Activated T-cell treated with anti-CD3 and anti-CD28 coated beads, Interleukin-2, amount 50 U/mL, for 24 hours (primary cell): ENCODE measurements around the gene TEX22.
A peak's percentile ranks its signal among the peaks of the same experiment; 100 is the strongest.

Experiments used
- DNase-seq: peaks from one replicate; pipeline ENCODE4 v3.0.0-alpha.2; 2020
- H3K27ac Mint-ChIP-seq: 2 replicates; pipeline ENCODE4 v1.8.0; 2020; ENCODE audit warnings: mild to moderate bottlenecking, mixed read lengths
- H3K27me3 Mint-ChIP-seq: 2 replicates; pipeline ENCODE4 v1.8.0; 2020; ENCODE audit warnings: mixed read lengths
- H3K36me3 Mint-ChIP-seq: 2 replicates; pipeline ENCODE4 v1.8.0; 2020; ENCODE audit warnings: low read depth, mixed read lengths
- H3K4me1 Mint-ChIP-seq: 2 replicates; pipeline ENCODE4 v1.8.0; 2020; ENCODE audit warnings: low read depth, mixed read lengths
- H3K4me3 Mint-ChIP-seq: 2 replicates; pipeline ENCODE4 v1.8.0; 2020; ENCODE audit warnings: mild to moderate bottlenecking, moderate library complexity, mixed read lengths
- H3K9me3 Mint-ChIP-seq: 2 replicates; pipeline ENCODE4 v1.8.0; 2020; ENCODE audit warnings: mixed read lengths

The TEX22 gene

GRCh38 chr14:105449276-105450122 lies 51.2 kb downstream of the TEX22 start:
- DNase-seq = no peak
- Mint-ChIP-seq H3K4me3 (no peak overlapping the region), H3K36me3 (peaks cover 73% of the 10 kb centered on the region), H3K27me3 (no peaks in the 10 kb centered on the region), H3K9me3 (no peaks in the 10 kb centered on the region), H3K4me1 (no peaks in the 10 kb centered on the region), H3K27ac (no peak overlapping the region)

DNA sequence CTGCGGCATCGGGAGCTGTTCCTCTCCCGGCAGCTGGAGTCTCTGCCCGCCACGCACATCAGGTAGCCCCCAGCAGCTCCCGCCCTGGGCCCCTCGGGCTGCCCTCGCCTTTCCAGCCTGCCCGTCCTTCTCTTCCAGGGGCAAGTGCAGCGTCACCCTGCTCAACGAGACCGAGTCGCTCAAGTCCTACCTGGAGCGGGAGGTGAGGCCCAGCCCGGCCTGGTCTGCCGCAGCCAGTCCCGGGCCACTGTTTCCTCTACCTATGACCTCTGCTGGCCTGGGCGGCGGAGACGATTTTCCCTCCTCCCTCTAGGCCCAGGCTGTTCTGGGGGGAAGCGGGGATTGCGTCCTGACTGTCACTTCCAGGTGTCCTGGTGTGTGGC lies 51.8 kb downstream of the TEX22 start:
- H3K27me3 Mint-ChIP-seq = no peaks in the 10 kb centered on the region
- peaks cover 79% of the 10 kb centered on the region for H3K36me3 Mint-ChIP-seq
- H3K27ac Mint-ChIP-seq = no peak overlapping the region
- H3K4me1 Mint-ChIP-seq = no peaks in the 10 kb centered on the region
- no peak for DNase-seq
- no peaks in the 10 kb centered on the region for H3K9me3 Mint-ChIP-seq
- no peak overlapping the region for H3K4me3 Mint-ChIP-seq

DNA sequence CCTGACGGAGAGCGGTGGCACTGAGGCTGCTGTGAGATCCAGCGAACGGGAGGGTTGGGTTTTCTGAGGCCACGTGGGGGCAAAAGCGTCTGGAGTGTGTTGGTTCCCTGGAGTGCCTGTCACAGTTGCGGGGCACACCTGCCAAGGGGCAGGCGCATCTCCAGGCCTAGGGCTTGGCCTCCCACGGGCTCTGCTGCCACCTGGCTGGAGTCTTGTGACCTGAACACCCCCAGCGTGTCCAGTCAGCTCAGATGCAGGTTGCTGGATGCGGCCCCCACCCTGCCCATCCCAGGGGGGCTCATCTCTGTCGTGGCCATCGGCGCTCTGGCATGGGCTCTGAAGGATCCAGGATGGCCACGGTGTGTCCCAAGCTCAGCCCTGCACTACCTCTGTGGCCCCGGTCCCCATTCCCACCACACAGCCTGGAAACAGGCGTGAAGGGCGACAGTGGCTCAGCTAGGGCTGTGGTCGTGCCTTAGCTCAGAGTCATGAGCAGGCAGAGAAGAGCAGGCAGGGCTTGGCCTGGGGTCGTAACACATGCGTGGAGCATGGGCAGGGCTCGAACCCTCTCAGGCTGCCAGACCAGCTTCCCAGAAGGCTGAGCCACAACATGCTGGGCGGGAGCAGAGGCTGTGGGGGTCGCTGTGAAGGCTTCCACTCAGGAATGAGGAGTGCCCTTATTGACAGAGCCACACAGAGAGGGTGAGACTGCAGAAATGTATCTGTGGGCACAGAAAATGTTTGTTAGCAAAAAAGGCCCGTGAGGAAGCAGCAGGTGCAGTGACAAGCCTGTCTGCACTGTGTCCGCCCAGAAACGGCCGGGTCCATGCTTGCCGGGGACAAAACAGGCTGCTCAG lies 52.8 kb downstream of the TEX22 start:
- Mint-ChIP-seq H3K36me3 (peaks cover 83% of the 10 kb centered on the region), H3K27me3 (no peaks in the 10 kb centered on the region), H3K4me3 (no peak overlapping the region), H3K27ac (no peak overlapping the region), H3K9me3 (no peaks in the 10 kb centered on the region), H3K4me1 (no peaks in the 10 kb centered on the region)
- DNase-seq = no peak

DNA sequence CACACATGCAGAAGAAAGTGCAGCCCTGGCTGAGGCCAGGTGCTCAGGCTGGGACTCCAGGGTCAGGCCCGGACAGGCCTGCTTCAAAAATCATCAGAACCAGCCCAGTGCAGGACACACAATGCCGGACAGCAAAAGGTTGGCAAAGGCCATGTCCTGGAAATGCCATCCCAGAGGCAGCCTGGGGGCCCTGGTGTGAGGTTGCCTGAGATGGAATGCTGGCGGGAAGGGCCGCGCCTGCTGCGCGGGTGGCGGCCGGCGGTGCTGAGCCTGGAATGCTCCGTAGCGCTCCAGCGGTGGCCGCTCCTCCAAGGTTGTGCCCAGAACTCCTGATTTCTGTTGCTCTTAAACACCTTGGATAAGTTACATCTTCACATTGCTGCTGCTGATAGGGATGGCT lies 54.6 kb downstream of the TEX22 start:
- H3K27me3 Mint-ChIP-seq = no peaks in the 10 kb centered on the region
- no peak overlapping the region for H3K27ac Mint-ChIP-seq
- H3K4me3 Mint-ChIP-seq = no peak overlapping the region
- peaks cover 86% of the 10 kb centered on the region for H3K36me3 Mint-ChIP-seq
- H3K9me3 Mint-ChIP-seq = no peaks in the 10 kb centered on the region
- DNase-seq = no peak
- H3K4me1 Mint-ChIP-seq = no peaks in the 10 kb centered on the region

GRCh38 chr14:105453847-105454246 lies 55.5 kb downstream of the TEX22 start:
- H3K9me3 Mint-ChIP-seq = no peaks in the 10 kb centered on the region
- peaks cover 79% of the 10 kb centered on the region for H3K36me3 Mint-ChIP-seq
- no peak overlapping the region for H3K4me3 Mint-ChIP-seq
- peak overlapping the region; percentile 47 for H3K27ac Mint-ChIP-seq
- no peaks in the 10 kb centered on the region for H3K27me3 Mint-ChIP-seq
- no peak for DNase-seq
- H3K4me1 Mint-ChIP-seq = no peaks in the 10 kb centered on the region

DNA sequence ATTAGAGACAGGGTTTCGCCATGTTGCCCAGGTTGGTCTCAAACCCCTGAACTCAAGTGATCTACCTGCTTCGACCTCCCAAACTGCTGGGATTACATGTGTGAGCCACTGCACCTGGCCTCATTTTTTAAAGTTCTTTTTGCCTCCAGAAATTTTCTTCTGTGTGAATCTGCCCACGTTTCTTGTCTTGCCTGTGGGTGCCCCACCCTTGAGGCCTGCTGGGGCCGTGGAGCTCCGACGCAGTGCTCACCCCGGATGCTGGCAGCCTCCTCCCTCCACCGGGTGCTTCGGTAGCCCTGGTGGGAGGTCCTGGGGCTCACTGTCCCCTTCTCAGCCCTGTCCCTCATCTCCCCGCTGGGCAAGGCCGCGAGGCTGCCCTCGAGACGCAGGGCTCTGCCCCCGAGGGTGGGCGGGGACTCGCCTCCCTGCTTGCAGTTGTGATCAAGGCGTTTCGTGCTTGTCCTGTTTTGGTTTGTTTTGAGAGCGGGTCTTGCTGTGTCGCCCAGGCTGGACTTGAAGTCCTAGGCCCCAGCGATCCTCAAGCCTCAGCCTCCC lies 56.8 kb downstream of the TEX22 start:
- no peaks in the 10 kb centered on the region for H3K4me1 Mint-ChIP-seq
- no peaks in the 10 kb centered on the region for H3K9me3 Mint-ChIP-seq
- no peak overlapping the region for H3K27ac Mint-ChIP-seq
- no peak for DNase-seq
- no peaks in the 10 kb centered on the region for H3K27me3 Mint-ChIP-seq
- H3K4me3 Mint-ChIP-seq = no peak overlapping the region
- H3K36me3 Mint-ChIP-seq = peaks cover 72% of the 10 kb centered on the region

- Mint-ChIP-seq H3K9me3 (no peaks in the 10 kb centered on the region), H3K27ac (no peak overlapping the region), H3K4me1 (no peaks in the 10 kb centered on the region), H3K4me3 (no peak overlapping the region), H3K27me3 (no peaks in the 10 kb centered on the region), H3K36me3 (peaks cover 73% of the 10 kb centered on the region)
- no peak for DNase-seq
These were observed 57.7 kb downstream of the TEX22 start for GRCh38 chr14:105455766-105456660.

GRCh38 chr14:105456736-105457617 lies 58.6 kb downstream of the TEX22 start:
- Mint-ChIP-seq H3K4me1 (no peaks in the 10 kb centered on the region), H3K27me3 (no peaks in the 10 kb centered on the region), H3K36me3 (peaks cover 73% of the 10 kb centered on the region), H3K9me3 (no peaks in the 10 kb centered on the region), H3K27ac (no peak overlapping the region), H3K4me3 (no peak overlapping the region)
- no peak for DNase-seq

GRCh38 chr14:105458010-105458409 lies 59.7 kb downstream of the TEX22 start:
- H3K27ac Mint-ChIP-seq = no peak overlapping the region
- no peaks in the 10 kb centered on the region for H3K4me1 Mint-ChIP-seq
- no peak overlapping the region for H3K4me3 Mint-ChIP-seq
- peaks cover 73% of the 10 kb centered on the region for H3K36me3 Mint-ChIP-seq
- no peak for DNase-seq
- no peaks in the 10 kb centered on the region for H3K27me3 Mint-ChIP-seq
- no peaks in the 10 kb centered on the region for H3K9me3 Mint-ChIP-seq

DNA sequence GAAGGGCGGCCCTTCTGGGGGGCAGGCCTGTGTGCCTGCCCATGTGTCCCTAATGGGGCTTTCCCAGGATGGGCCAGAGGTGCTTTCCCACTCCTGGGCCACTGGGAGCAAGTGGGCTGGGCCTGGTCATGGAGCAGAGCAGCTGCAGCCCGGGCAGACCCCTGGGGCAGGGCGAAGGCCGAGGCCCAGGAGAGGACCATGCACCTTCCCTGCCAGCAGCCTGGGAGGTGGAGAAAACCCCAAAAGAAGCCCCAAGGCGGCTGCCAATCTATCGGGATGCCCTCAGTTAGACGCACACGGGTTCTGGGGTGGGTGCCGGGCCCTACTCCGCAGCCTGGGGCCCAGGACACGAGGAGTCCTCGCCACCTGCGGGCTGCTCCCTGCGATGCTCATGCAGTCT lies 60.2 kb downstream of the TEX22 start:
- Mint-ChIP-seq H3K27me3 (no peaks in the 10 kb centered on the region), H3K9me3 (no peaks in the 10 kb centered on the region)

GRCh38 chr14:105460116-105460515 lies 61.8 kb downstream of the TEX22 start:
- Mint-ChIP-seq H3K9me3 (no peaks in the 10 kb centered on the region), H3K27me3 (no peaks in the 10 kb centered on the region), H3K27ac (no peak overlapping the region), H3K36me3 (peaks cover 68% of the 10 kb centered on the region), H3K4me3 (no peak overlapping the region), H3K4me1 (no peaks in the 10 kb centered on the region)
- no peak for DNase-seq

More for the DNA sequence above, 60.2 kb downstream of the TEX22 start:
- H3K4me1 Mint-ChIP-seq = no peaks in the 10 kb centered on the region
- H3K27ac Mint-ChIP-seq = no peak overlapping the region
- DNase-seq = no peak
- H3K36me3 Mint-ChIP-seq = peaks cover 73% of the 10 kb centered on the region
- no peak overlapping the region for H3K4me3 Mint-ChIP-seq

GRCh38 chr14:105460616-105461015 lies 62.3 kb downstream of the TEX22 start:
- no peak for DNase-seq
- no peaks in the 10 kb centered on the region for H3K27me3 Mint-ChIP-seq
- H3K36me3 Mint-ChIP-seq = peaks cover 67% of the 10 kb centered on the region
- H3K27ac Mint-ChIP-seq = peak overlapping the region; percentile 26
- no peaks in the 10 kb centered on the region for H3K9me3 Mint-ChIP-seq
- no peak overlapping the region for H3K4me3 Mint-ChIP-seq
- no peaks in the 10 kb centered on the region for H3K4me1 Mint-ChIP-seq

DNA sequence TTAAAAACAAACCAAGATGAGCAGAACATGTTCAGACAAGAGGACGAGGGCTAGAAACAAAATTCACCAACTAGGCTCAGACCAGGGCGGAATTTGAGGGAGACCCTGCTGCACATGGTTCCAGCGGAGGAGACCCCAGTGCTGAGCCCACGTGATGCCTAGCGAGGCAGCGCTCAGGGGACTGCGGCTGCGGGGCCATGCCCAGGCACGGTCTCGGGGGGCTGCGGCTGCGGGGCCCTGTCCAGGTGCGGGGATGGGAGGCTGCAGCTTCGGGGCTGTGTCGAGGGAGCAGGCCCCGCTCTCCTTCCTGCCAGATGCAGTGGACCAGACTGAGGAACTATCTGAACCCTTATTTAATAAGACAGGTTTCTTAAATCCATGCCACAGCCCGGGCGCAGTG lies 63.6 kb downstream of the TEX22 start:
- no peak for DNase-seq
- no peak overlapping the region for H3K4me3 Mint-ChIP-seq
- peaks cover 58% of the 10 kb centered on the region for H3K36me3 Mint-ChIP-seq
- no peaks in the 10 kb centered on the region for H3K27me3 Mint-ChIP-seq
- H3K9me3 Mint-ChIP-seq = no peaks in the 10 kb centered on the region
- no peaks in the 10 kb centered on the region for H3K4me1 Mint-ChIP-seq
- H3K27ac Mint-ChIP-seq = peak overlapping the region; percentile 44
